Cardiac fibroblast (primary cell): ENCODE results near the gene TWNK.
A peak's percentile ranks its signal among the peaks of the same experiment; 100 is the strongest.

ENCODE experiments used
- DNase-seq, 2 donors: peaks; one replicate each; pipeline versions ENCODE4 v3.0.0 to v3.0.0-alpha.2; 2010; ENCODE audit warnings: low read depth in 2 of 2
- H3K4me3 ChIP-seq, 2 donors: replicated peaks in 1 of 2; 1 replicate in 1 of 2; 2 replicates in 1 of 2; pipeline ENCODE4 v1.5.1; 2011; ENCODE audit warnings: low read depth in 2 of 2, low read length in 2 of 2, mild to moderate bottlenecking in 2 of 2, moderate library complexity in 1 of 2
- CTCF ChIP-seq: IDR thresholded peaks from one replicate; pipeline ENCODE4 v1.5.1; 2011; ENCODE audit warnings: low read depth, mild to moderate bottlenecking, low read length, inconsistent platforms

Gene TWNK

GRCh38 chr10:101021692-101022251, 34.4 kb downstream of the TWNK start:
- no peak for TF ChIP-seq CTCF
- DNase-seq: no peak
- H3K4me3 ChIP-seq: no peak overlapping the region

GRCh38 chr10:101022967-101023705, 35.8 kb downstream of the TWNK start:
- TF ChIP-seq CTCF: no peak
- no peak for DNase-seq

DNA sequence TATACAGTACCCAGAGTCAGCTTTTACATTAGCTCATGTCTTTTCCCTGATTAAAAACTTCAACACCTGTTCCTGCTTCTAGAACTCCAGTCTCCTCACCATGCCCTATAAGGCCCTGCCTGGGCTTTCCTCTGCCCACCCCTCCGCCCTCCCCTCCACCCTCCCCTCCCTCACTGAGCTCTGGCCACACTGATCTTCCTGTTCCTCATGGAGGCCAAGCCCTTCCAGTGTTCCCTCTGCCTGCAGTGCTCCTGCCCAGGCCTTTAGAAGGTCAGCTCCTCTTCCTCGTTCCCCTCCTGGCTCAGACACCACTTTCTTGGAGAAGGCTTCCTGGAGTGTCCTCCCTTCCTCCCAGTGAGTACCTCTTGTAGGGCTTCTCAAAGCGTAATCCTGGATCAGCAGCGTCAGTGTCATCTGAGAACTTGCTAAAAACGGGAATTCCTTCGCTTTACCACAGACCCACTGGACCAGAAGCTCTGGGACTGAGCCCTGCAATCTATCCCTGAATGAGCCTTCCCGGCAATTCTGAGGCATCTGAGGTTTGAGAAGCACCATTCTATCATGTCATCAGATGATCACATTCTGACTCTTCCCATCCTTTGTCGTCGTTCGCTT, 39.9 kb downstream of the TWNK start:
- no peak for DNase-seq
- TF ChIP-seq CTCF: no peak
- H3K4me3 ChIP-seq: no peak overlapping the region

More at GRCh38 chr10:101022967-101023705, 35.8 kb downstream of the TWNK start:
- no peak overlapping the region for H3K4me3 ChIP-seq

DNA sequence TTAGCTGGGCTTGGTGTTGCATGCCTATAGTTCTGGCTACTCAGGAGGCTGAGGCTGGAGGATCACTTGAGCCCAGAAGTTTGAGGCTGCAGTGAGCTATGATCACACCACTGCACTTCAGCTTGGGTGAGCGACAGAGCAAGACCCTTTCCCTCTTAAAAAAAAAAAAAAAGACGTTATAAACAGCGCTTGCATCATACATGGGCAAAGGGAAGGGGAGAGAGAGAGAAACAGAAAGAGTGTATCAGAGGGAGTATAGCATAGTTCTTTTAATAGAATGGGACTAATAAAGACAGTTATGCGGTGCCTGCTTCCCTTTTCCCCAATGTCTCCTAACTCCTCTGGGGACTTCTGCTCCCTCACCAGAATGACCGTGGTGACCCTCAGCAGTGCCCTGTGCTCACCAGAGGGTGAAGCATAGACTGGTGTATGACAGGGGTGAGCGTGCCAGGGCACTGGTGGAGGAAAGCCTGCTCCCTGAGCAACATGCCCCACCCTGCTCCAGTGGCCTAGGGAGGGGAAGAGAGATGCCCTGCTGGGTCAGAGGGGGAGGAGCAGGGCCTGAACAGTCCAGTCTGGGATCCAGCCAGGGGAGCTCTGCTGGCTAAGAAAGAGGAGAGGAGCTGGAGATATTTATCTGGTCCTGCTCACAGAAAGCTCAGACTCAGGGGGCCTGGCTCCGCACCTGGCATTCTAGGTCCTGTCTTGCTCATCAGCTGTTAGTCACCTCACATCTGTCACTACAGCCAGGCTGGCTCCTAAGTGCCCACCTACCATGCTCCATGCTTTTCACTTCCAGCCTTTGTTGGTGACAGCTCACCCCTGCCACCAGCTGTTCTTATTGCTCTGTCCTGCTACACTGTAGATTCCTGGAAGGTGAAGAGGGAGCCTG, 41.3 kb downstream of the TWNK start:
- H3K4me3 ChIP-seq: no peak overlapping the region
- no peak for TF ChIP-seq CTCF
- no peak for DNase-seq

DNA sequence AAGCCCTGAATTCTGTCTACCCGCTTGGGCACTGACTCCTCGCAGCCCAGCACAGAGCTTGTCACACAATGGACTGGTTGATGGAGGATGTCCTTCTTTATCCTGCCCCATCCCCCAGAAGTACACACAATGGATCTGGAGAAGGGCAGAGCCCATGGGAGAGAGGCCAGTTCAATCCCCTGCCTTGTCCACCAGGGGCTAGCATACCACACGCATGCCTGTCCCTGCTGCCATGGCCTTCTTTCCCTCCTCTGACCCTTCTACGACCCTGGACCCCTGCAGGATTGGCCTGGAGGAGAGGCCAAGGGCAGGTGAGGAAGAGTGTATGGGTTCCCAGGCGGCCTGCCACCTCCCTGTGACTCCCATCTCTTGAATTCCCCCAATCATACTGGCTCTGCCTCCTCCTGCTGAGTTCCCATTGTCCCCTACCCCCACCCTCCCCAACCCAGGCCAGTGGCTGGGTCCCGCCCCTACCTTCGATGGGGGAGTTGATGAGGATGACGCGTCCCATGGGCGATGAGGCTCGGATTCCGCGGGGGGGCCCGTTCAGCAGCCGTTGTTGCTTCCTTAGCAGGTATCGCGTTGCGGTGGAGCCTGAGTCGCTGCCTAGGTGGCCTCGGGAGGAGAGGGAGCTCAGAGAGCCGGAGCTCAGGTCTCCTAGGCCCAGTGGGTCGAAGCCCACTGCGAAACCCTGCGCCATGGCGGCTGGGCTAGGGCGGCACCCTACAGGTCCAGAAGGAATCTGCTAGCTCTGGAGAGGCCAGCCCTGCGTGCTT, 42.4 kb downstream of the TWNK start:
- no peak overlapping the region for H3K4me3 ChIP-seq
- peak; percentile 17 for TF ChIP-seq CTCF
- no peak for DNase-seq
